Keratinocyte (primary cell): ENCODE data around the gene SUSD4. TPM values are rescaled to one million over a fixed set of nuclear protein-coding genes. Genes with fewer than 3 reads are reported as not detected.

Experiments
- DNase-seq: peaks from one replicate; pipeline ENCODE4 v3.0.0-alpha.2; 2011; ENCODE audit warnings: low read depth, missing footprints, low spot score
- FAIRE-seq: peaks from 2 replicates; lab custom pipeline; 2011; peaks lifted over from hg19 to GRCh38; lab: Jason Lieb, UNC
- H2AFZ ChIP-seq: 2 replicates; pipeline ENCODE4 v1.6.0; 2012; ENCODE audit warnings: low read length, control low read depth, inconsistent platforms; ENCODE audit not compliant: control insufficient read depth
- H3K27ac ChIP-seq: 2 replicates; pipeline ENCODE4 v1.5.1; 2011; ENCODE audit warnings: low read length; ENCODE audit not compliant: control insufficient read depth, insufficient read depth
- H3K27me3 ChIP-seq: 3 replicates; pipeline ENCODE4 v1.6.0; 2011; ENCODE audit warnings: low read length; ENCODE audit not compliant: control insufficient read depth, insufficient read depth; ENCODE audit errors: extremely low read depth
- H3K36me3 ChIP-seq, 2 experiments: 2 replicates in 1 of 2; 3 replicates in 1 of 2; pipeline ENCODE4 v1.5.1; 2011; ENCODE audit warnings: low read length in 2 of 2, mild to moderate bottlenecking in 1 of 2; ENCODE audit not compliant: control insufficient read depth in 2 of 2, insufficient read depth in 2 of 2; ENCODE audit errors: extremely low read depth in 1 of 2
- H3K4me1 ChIP-seq: 3 replicates; pipeline ENCODE4 v1.5.1; 2011; ENCODE audit warnings: low read length; ENCODE audit not compliant: control insufficient read depth, insufficient read depth; ENCODE audit errors: extremely low read depth
- H3K4me2 ChIP-seq: 3 replicates; pipeline ENCODE4 v1.6.0; 2011; ENCODE audit warnings: low read depth, low read length; ENCODE audit not compliant: control insufficient read depth, insufficient read depth; ENCODE audit errors: extremely low read depth
- H3K4me3 ChIP-seq, 3 experiments: fragments of 200-600 bp in 1 of 3; sonication (generic) in 1 of 3; 2 replicates in 2 of 3; 3 replicates in 1 of 3; pipeline ENCODE4 v1.5.1; 2011 to 2016; ENCODE audit warnings: low read length in 3 of 3, mild to moderate bottlenecking in 3 of 3, control low read depth in 2 of 3, inconsistent platforms in 1 of 3, low read depth in 1 of 3, mixed read lengths in 1 of 3, mixed run types in 1 of 3, moderate library complexity in 1 of 3; ENCODE audit not compliant: control insufficient read depth in 2 of 3, insufficient read depth in 2 of 3; ENCODE audit errors: extremely low read depth in 1 of 3
- H3K79me2 ChIP-seq: 2 replicates; pipeline ENCODE4 v1.6.0; 2012; ENCODE audit warnings: low read length; ENCODE audit not compliant: control insufficient read depth, insufficient read depth
- H3K9ac ChIP-seq: 3 replicates; pipeline ENCODE4 v1.6.0; 2011; ENCODE audit warnings: low read length; ENCODE audit not compliant: control insufficient read depth, insufficient read depth; ENCODE audit errors: extremely low read depth
- H3K9me1 ChIP-seq: 3 replicates; pipeline ENCODE4 v1.6.0; 2011; ENCODE audit warnings: low read length; ENCODE audit not compliant: control insufficient read depth, insufficient read depth; ENCODE audit errors: extremely low read depth
- H3K9me3 ChIP-seq: 2 replicates; pipeline ENCODE4 v1.5.1; 2012; ENCODE audit warnings: low read depth, low read length; ENCODE audit not compliant: control insufficient read depth
- H4K20me1 ChIP-seq: 3 replicates; pipeline ENCODE4 v1.6.0; 2011; ENCODE audit warnings: low read length; ENCODE audit not compliant: control insufficient read depth, insufficient read depth; ENCODE audit errors: extremely low read depth
- EZH2 ChIP-seq: IDR thresholded peaks from one replicate; pipeline ENCODE4 v1.6.1; 2012; ENCODE audit warnings: inconsistent platforms, mild to moderate bottlenecking, low read length, moderate library complexity
- dilution Hi-C: fragments of 300-500 bp; cut with MboI; formaldehyde crosslinking; loops from one replicate; pipeline ENCODE4 v1.7.0; 2020; ENCODE audit warnings: low sequenced_read_pairs; ENCODE audit not compliant: extremely low pct_ligation_motif_present
- polyA plus RNA-seq, 5 experiments: library from polyadenylated mRNA; depleted of rRNA in 3 of 5; stranded (reverse) in 3 of 5; stranded (forward) in 1 of 5; unstranded in 1 of 5; fragments of >200 nt; gene quantifications; 1 replicate in 1 of 5; 2 replicates in 3 of 5; 3 replicates in 1 of 5; pipeline versions ENCODE4 v1.2.1 to v1.2.3, GENCODE V29; 2011 to 2012; ENCODE audit warnings: missing spikeins in 2 of 5, low read depth in 1 of 5, low replicate concordance in 1 of 5
- TF ChIP-seq, protein P1 (sequence below), 3 experiments: IDR thresholded peaks in 1 of 3; conservative IDR thresholded peaks in 1 of 3; optimal IDR thresholded peaks in 1 of 3; 2 replicates in 2 of 3; 3 replicates in 1 of 3; pipeline versions ENCODE3 to v1.5.1; 2011; ENCODE audit warnings: low read length in 3 of 3, mild to moderate bottlenecking in 3 of 3, moderate library complexity in 2 of 3, control low read depth in 1 of 3, inconsistent platforms in 1 of 3; ENCODE audit not compliant: insufficient read depth in 2 of 3; ENCODE audit errors: extremely low read depth in 1 of 3

Gene SUSD4
- polyA plus RNA-seq, 1 donor (not counting 4 experiments of a cell fraction or from before 2014, with no cell fraction given), result 1.6 TPM

DNA sequence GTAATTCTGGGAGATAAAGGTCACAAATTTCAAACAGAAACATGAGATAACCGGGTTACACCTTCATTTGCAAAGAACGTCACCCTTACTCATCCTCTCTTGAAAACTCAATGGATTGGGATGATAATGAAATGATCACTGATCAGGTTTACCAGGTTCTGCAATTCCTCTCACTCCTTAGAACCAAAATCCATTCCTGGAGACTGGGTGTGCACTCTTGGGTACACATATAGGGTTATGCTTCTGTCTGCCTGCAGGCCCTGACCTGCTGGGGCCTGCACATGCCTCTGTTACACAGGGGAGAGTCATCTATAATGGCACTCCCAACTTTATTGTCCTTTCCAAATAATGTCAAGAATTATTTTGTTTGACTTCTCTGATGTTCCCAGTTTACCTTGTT, 8.3 kb downstream of the SUSD4 start:
- H2AFZ ChIP-seq, result no peak overlapping the region
- H4K20me1 ChIP-seq, result no peaks in the 10 kb centered on the region
- no peaks in the 10 kb centered on the region for H3K9me3 ChIP-seq
- peak; percentile 76 for DNase-seq
- no peaks in the 10 kb centered on the region for H3K27me3 ChIP-seq
- FAIRE-seq, result peak; percentile 59
- H3K79me2 ChIP-seq, result no peaks in the 10 kb centered on the region
- no peaks in the 10 kb centered on the region for H3K9me1 ChIP-seq
- no peaks in the 10 kb centered on the region for H3K36me3 ChIP-seq
- dilution Hi-C loops, result no loop called here
- no peak overlapping the region for H3K27ac ChIP-seq
- peaks cover 20% of the 10 kb centered on the region for H3K4me1 ChIP-seq
- peak overlapping the region; percentile 41 for H3K4me2 ChIP-seq
- no peak overlapping the region for H3K9ac ChIP-seq
- no peak overlapping the region for H3K4me3 ChIP-seq
- TF ChIP-seq EZH2, result no peak
- TF ChIP-seq, protein P1, sequence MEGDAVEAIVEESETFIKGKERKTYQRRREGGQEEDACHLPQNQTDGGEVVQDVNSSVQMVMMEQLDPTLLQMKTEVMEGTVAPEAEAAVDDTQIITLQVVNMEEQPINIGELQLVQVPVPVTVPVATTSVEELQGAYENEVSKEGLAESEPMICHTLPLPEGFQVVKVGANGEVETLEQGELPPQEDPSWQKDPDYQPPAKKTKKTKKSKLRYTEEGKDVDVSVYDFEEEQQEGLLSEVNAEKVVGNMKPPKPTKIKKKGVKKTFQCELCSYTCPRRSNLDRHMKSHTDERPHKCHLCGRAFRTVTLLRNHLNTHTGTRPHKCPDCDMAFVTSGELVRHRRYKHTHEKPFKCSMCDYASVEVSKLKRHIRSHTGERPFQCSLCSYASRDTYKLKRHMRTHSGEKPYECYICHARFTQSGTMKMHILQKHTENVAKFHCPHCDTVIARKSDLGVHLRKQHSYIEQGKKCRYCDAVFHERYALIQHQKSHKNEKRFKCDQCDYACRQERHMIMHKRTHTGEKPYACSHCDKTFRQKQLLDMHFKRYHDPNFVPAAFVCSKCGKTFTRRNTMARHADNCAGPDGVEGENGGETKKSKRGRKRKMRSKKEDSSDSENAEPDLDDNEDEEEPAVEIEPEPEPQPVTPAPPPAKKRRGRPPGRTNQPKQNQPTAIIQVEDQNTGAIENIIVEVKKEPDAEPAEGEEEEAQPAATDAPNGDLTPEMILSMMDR (optimal IDR thresholded peaks at IDR 0.05 in 1 of 3, IDR thresholded peaks at IDR 0.05 in 1 of 3, conservative IDR thresholded peaks at IDR 0.05 in 1 of 3; ENCODE audit: extremely low read depth in 1 of 3, insufficient read depth in 2 of 3, low read length in 3 of 3), result no peak

DNA sequence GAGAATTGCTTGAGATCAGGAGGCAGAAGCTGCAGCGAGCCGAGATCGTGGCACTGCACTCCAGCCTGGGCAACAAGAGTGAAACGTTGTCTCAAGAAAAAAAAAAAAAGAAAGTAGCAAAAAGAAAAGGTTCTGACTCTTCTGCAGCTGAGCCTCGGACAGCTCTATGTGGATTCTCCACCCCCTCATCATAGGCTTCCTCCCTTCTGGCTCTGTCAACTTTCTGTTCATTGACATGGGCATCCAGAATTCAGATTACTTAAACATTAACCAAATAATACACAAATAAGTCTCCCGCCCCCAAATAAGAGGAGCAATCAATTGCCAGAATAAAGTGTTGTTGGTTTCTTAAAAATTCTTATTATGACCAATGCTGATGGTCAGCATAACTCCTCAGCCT, 10.0 kb downstream of the SUSD4 start:
- no peak overlapping the region for H3K4me3 ChIP-seq
- no peaks in the 10 kb centered on the region for H3K9me1 ChIP-seq
- H3K27ac ChIP-seq, result no peak overlapping the region
- H2AFZ ChIP-seq, result no peak overlapping the region
- H3K27me3 ChIP-seq, result no peaks in the 10 kb centered on the region
- dilution Hi-C loops, result no loop called here
- TF ChIP-seq, protein P1 (optimal IDR thresholded peaks at IDR 0.05 in 1 of 3, IDR thresholded peaks at IDR 0.05 in 1 of 3, conservative IDR thresholded peaks at IDR 0.05 in 1 of 3; ENCODE audit: extremely low read depth in 1 of 3, insufficient read depth in 2 of 3, low read length in 3 of 3), result no peak
- no peak for TF ChIP-seq EZH2
- DNase-seq (no peak), FAIRE-seq (no peak)
- no peaks in the 10 kb centered on the region for H3K36me3 ChIP-seq
- no peaks in the 10 kb centered on the region for H3K9me3 ChIP-seq
- H3K79me2 ChIP-seq, result no peaks in the 10 kb centered on the region
- no peak overlapping the region for H3K9ac ChIP-seq
- H3K4me1 ChIP-seq, result peaks cover 19% of the 10 kb centered on the region
- no peaks in the 10 kb centered on the region for H4K20me1 ChIP-seq
- H3K4me2 ChIP-seq, result no peak overlapping the region
